ENCODE measurements around the gene ARHGEF28. TPM values are rescaled to one million over a fixed set of nuclear protein-coding genes. Genes with fewer than 3 reads are reported as not detected.
A peak's percentile ranks its signal among the peaks of the same experiment; 100 is the strongest.

The ARHGEF28 gene
- total and polyA plus RNA-seq, 2 donors = 2.3 to 16.9 TPM

DNA sequence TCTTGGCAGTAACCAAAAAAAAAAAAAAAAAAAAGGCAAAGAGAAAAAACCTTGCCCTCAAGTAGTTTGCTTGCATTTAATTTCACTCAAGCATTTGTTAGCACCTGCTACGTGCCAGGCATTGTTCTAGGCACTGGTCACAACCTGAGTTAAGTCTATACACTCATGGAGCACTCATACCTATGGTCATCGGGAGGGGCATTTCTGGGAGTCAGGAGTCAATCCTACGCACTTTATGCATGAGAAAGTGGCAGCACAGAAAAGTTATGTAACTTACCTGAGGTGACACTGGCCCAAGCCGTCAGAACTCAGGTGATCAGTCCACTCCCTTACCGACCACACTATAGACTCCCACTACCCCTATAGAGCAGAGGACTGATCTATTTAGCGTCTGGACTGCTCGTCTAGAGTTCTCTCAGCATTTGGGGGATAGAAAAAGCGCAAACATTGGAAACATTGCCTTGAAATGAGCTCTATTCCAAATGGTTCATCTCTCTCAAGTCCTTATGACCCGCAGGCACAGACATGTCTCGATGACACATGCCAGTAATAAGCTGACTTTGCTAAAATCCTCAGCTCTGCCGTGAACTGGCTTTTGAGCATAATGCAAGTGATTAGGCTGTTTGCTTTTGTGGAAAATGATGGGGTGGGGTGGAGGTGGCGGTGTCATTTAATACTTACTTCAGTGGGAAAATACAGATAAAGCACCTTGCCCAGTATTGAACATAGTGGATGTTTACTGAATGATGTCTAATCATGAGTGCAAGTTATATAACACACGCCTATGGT lies 160.2 kb downstream of the ARHGEF28 start:
- Histone ChIP-seq H3K36me3 (ENCODE audit: insufficient read depth) (no peaks in the 10 kb centered on the region), H3K27ac (ENCODE audit: low read depth) (no peak overlapping the region), H3K4me1 (ENCODE audit: insufficient read depth) (no peaks in the 10 kb centered on the region), H3K4me3 (ENCODE audit: low read depth, low read length) (no peak overlapping the region)
- DNase-seq (ENCODE audit: extremely low spot score) = no peak
- 78% methylated on average over 13 of the region's 13 CpGs for WGBS

- DNase-seq (ENCODE audit: extremely low spot score) = no peak
- 24% methylated on average over 2 of the region's 2 CpGs for WGBS
- H3K4me3 ChIP-seq (ENCODE audit: low read depth, low read length) = no peak overlapping the region
- H3K36me3 ChIP-seq (ENCODE audit: insufficient read depth) = no peaks in the 10 kb centered on the region
- no peaks in the 10 kb centered on the region for H3K4me1 ChIP-seq (ENCODE audit: insufficient read depth)
- H3K27ac ChIP-seq (ENCODE audit: low read depth) = no peak overlapping the region
Measured at GRCh38 chr5:73789851-73790281, 163.9 kb downstream of the ARHGEF28 start.

DNA sequence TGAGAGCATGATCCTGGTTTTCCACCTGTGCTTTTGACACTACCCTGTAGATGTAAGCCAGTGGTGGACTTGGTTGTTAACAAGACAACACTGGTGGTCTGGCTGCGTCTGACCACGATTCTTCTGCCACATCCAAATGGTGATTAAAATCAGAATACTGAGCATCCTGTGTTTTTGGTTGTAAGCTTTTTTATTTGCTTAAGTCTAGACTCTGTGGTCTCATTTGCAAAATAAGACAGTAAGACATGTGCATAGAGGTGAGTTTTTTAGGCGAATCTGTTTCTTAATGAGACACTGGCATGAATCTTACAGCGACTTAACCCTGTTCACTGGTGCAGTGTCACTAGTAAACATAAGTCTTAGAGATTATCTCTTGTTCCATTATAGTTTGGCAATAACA lies 165.4 kb downstream of the ARHGEF28 start:
- no peak for DNase-seq (ENCODE audit: extremely low spot score)
- 31% methylated on average over 4 of the region's 4 CpGs for WGBS
- no peaks in the 10 kb centered on the region for H3K36me3 ChIP-seq (ENCODE audit: insufficient read depth)
- H3K4me1 ChIP-seq (ENCODE audit: insufficient read depth) = no peaks in the 10 kb centered on the region
- no peak overlapping the region for H3K27ac ChIP-seq (ENCODE audit: low read depth)
- H3K4me3 ChIP-seq (ENCODE audit: low read depth, low read length) = no peak overlapping the region

DNA sequence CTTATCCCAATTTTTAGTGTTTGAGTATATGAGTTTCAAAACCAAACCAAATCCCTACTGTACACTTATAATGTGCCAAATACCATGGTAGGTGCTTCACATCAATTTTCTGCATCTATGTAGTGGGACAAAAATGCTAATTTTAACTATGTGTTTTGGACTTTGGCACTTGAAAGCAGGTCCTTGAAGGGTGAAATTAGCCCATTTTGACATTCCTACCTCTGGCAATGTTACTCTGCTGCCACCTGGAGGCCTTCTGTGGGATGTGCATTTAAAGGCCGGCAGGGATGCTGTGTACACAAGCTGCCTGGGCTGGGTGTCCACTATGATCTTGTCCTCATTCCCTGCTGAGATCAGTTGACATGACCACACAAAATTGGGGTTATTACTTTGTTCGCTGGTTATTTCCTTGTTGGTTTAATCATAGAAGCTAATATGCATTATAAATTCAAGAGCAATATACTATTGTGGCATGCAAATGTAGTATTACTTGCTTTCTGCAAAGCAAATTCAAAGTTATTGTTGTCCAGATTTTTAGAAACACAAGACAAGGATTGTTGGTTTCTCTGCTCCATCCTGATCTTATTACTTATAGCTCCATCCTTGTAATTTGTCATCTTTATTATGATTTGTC lies 166.8 kb downstream of the ARHGEF28 start:
- peak; percentile 39 for DNase-seq (ENCODE audit: extremely low spot score)
- H3K4me1 ChIP-seq (ENCODE audit: insufficient read depth) = no peaks in the 10 kb centered on the region
- WGBS = 0% methylated on average over 2 of the region's 2 CpGs
- no peak overlapping the region for H3K27ac ChIP-seq (ENCODE audit: low read depth)
- no peak overlapping the region for H3K4me3 ChIP-seq (ENCODE audit: low read depth, low read length)
- no peaks in the 10 kb centered on the region for H3K36me3 ChIP-seq (ENCODE audit: insufficient read depth)

GRCh38 chr5:73793911-73794310 lies 167.9 kb downstream of the ARHGEF28 start:
- H3K36me3 ChIP-seq (ENCODE audit: insufficient read depth) = no peaks in the 10 kb centered on the region
- WGBS = 74% methylated on average over 5 of the region's 5 CpGs
- no peak overlapping the region for H3K4me3 ChIP-seq (ENCODE audit: low read depth, low read length)
- no peak overlapping the region for H3K27ac ChIP-seq (ENCODE audit: low read depth)
- DNase-seq (ENCODE audit: extremely low spot score) = no peak
- no peaks in the 10 kb centered on the region for H3K4me1 ChIP-seq (ENCODE audit: insufficient read depth)

- no peaks in the 10 kb centered on the region for H3K4me1 ChIP-seq (ENCODE audit: insufficient read depth)
Measured at GRCh38 chr5:73796164-73797131, 170.5 kb downstream of the ARHGEF28 start.

GRCh38 chr5:73797132-73797510 lies 171.1 kb downstream of the ARHGEF28 start:
- WGBS = 98% methylated on average over 1 of the region's 1 CpG
- H3K27ac ChIP-seq (ENCODE audit: low read depth) = no peak overlapping the region

More at GRCh38 chr5:73796164-73797131, 170.5 kb downstream of the ARHGEF28 start:
- Histone ChIP-seq H3K27ac (ENCODE audit: low read depth) (no peak overlapping the region), H3K36me3 (ENCODE audit: insufficient read depth) (no peaks in the 10 kb centered on the region), H3K4me3 (ENCODE audit: low read depth, low read length) (no peak overlapping the region)
- no peak for DNase-seq (ENCODE audit: extremely low spot score)
- WGBS = 44% methylated on average over 11 of the region's 11 CpGs

GRCh38 chr5:73799401-73799972 lies 173.5 kb downstream of the ARHGEF28 start:
- Histone ChIP-seq H3K4me1 (ENCODE audit: insufficient read depth) (no peaks in the 10 kb centered on the region), H3K27ac (ENCODE audit: low read depth) (no peak overlapping the region), H3K36me3 (ENCODE audit: insufficient read depth) (no peaks in the 10 kb centered on the region), H3K4me3 (ENCODE audit: low read depth, low read length) (no peak overlapping the region)
- 94% methylated on average over 3 of the region's 3 CpGs for WGBS
- no peak for DNase-seq (ENCODE audit: extremely low spot score)

More at GRCh38 chr5:73797132-73797510, 171.1 kb downstream of the ARHGEF28 start:
- Histone ChIP-seq H3K4me3 (ENCODE audit: low read depth, low read length) (no peak overlapping the region), H3K36me3 (ENCODE audit: insufficient read depth) (no peaks in the 10 kb centered on the region), H3K4me1 (ENCODE audit: insufficient read depth) (no peaks in the 10 kb centered on the region)
- no peak for DNase-seq (ENCODE audit: extremely low spot score)

DNA sequence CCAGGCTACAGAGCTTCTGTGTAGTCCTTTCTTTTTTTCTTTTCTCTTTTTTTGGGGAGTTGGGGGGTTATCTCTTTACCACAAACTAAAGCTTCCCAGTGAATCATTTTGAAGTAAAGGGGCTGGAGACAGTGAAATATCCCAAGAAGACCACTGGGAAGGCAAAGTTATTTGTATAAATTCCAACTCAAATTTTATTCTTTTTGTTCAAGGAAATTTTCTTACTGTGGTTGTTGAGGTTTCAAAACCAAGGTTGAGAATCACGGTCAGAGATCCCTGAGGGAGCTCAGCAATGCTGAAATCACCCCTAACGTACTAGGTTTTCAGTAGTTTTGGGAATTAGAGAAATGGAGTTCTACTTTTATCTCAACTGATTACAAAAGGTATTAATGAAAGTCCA lies 175.7 kb downstream of the ARHGEF28 start:
- Histone ChIP-seq H3K27ac (ENCODE audit: low read depth) (no peak overlapping the region), H3K4me3 (ENCODE audit: low read depth, low read length) (no peak overlapping the region), H3K36me3 (ENCODE audit: insufficient read depth) (no peaks in the 10 kb centered on the region), H3K4me1 (ENCODE audit: insufficient read depth) (no peaks in the 10 kb centered on the region)
- DNase-seq (ENCODE audit: extremely low spot score) = no peak
- 69% methylated on average over 2 of the region's 2 CpGs for WGBS

DNA sequence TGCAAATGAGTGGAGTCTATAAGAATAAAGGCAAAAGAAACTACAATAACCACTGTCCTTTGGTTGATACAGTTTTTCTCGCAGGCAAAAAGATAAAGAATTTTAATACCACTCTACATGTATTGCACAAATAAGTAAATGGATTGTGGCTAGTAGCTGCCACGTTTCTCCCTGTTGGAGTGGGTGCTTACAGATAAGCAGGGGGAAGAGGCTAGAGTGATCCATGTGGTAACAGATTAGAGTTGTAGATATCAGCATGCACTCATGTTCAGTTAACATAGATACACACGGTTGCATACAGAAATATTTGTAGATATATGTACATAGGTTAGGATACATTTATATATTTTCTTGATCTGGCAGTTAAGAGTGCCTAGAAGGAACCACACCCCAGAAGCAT lies 179.5 kb downstream of the ARHGEF28 start:
- no peak overlapping the region for H3K4me3 ChIP-seq (ENCODE audit: low read depth, low read length)
- DNase-seq (ENCODE audit: extremely low spot score) = no peak

DNA sequence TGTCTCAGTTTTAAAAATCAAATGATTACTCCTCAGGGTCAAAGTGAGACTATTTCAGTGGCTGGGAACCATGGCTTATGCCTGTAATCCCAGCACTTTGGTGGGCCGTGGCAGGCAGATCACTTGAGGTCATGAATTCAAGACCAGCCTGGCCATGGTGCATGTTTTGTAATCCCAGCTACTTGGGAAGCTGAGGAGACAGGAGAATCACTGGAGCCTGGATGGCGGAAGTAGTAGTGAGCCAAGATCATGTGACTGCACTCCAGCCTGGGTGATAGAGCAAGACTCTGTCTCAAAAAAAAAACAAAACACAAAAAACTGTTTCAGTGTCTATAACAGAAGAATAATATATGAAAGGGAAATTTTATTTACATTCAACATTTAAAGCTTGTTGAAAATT lies 182.9 kb downstream of the ARHGEF28 start:
- no peaks in the 10 kb centered on the region for H3K4me1 ChIP-seq (ENCODE audit: insufficient read depth)
- H3K27ac ChIP-seq (ENCODE audit: low read depth) = no peak overlapping the region
- DNase-seq (ENCODE audit: extremely low spot score) = no peak
- no peak overlapping the region for H3K4me3 ChIP-seq (ENCODE audit: low read depth, low read length)
- H3K36me3 ChIP-seq (ENCODE audit: insufficient read depth) = no peaks in the 10 kb centered on the region
- 79% methylated on average over 2 of the region's 2 CpGs for WGBS

More for the DNA sequence above, 179.5 kb downstream of the ARHGEF28 start:
- WGBS = 64% methylated on average over 3 of the region's 3 CpGs
- Histone ChIP-seq H3K27ac (ENCODE audit: low read depth) (no peak overlapping the region), H3K4me1 (ENCODE audit: insufficient read depth) (no peaks in the 10 kb centered on the region), H3K36me3 (ENCODE audit: insufficient read depth) (no peaks in the 10 kb centered on the region)

GRCh38 chr5:73810429-73810828 lies 184.4 kb downstream of the ARHGEF28 start:
- Histone ChIP-seq H3K27ac (ENCODE audit: low read depth) (no peak overlapping the region), H3K4me3 (ENCODE audit: low read depth, low read length) (no peak overlapping the region), H3K36me3 (ENCODE audit: insufficient read depth) (no peaks in the 10 kb centered on the region), H3K4me1 (ENCODE audit: insufficient read depth) (no peaks in the 10 kb centered on the region)
- no peak for DNase-seq (ENCODE audit: extremely low spot score)
- 74% methylated on average over 3 of the region's 3 CpGs for WGBS

- Histone ChIP-seq H3K36me3 (ENCODE audit: insufficient read depth) (no peaks in the 10 kb centered on the region), H3K4me3 (ENCODE audit: low read depth, low read length) (no peak overlapping the region), H3K27ac (ENCODE audit: low read depth) (no peak overlapping the region), H3K4me1 (ENCODE audit: insufficient read depth) (no peaks in the 10 kb centered on the region)
- WGBS = 63% methylated on average over 6 of the region's 6 CpGs
- no peak for DNase-seq (ENCODE audit: extremely low spot score)
Measured at GRCh38 chr5:73812457-73812856, 186.5 kb downstream of the ARHGEF28 start.

Data from urinary bladder (tissue), 4 donors.